MCF 10A (cell line): ENCODE measurements around the gene SUPT7L. TPM values are rescaled to one million over a fixed set of nuclear protein-coding genes. Genes with fewer than 3 reads are reported as not detected.
A peak's percentile ranks its signal among the peaks of the same experiment; 100 is the strongest.

Source experiments
- BruUV-seq: library from RNA; stranded (reverse); fragments of 400-500 nt; replicated peaks from 2 replicates; lab custom pipeline; 2021; lab: Mats Ljungman, UMichigan
- CTCF ChIA-PET: fragments of 300-600 bp; sonication (Branson Sonifier 250); formaldehyde crosslinking; extraction: SDS; loops from one replicate; lab custom pipeline; 2021; ENCODE audit warnings: antibody characterized with exemption, inconsistent platforms; lab: Yijun Ruan, JAX
- POLR2A ChIA-PET: fragments of 300-600, 350-650 bp; sonication (Branson Sonifier 250); formaldehyde crosslinking; extraction: SDS; loops from one replicate; lab custom pipeline; 2020; ENCODE audit warnings: antibody characterized with exemption, inconsistent platforms; lab: Yijun Ruan, JAX
- DNase-seq: peaks from one replicate; pipeline ENCODE4 v3.0.0-alpha.2; 2018; ENCODE audit not compliant: unreplicated experiment
- H3K27ac Mint-ChIP-seq: one replicate; pipeline ENCODE4 v1.8.0; 2022; ENCODE audit warnings: mild to moderate bottlenecking, low read depth, mixed read lengths; ENCODE audit not compliant: unreplicated experiment
- H3K27me3 Mint-ChIP-seq: one replicate; pipeline ENCODE4 v1.8.0; 2022; ENCODE audit warnings: mixed read lengths; ENCODE audit not compliant: insufficient read depth, unreplicated experiment
- H3K36me3 Mint-ChIP-seq: one replicate; pipeline ENCODE4 v1.8.0; 2022; ENCODE audit warnings: mild to moderate bottlenecking, moderate library complexity, mixed read lengths; ENCODE audit not compliant: insufficient read depth, unreplicated experiment
- H3K4me1 Mint-ChIP-seq: one replicate; pipeline ENCODE4 v1.8.0; 2022; ENCODE audit warnings: mixed read lengths; ENCODE audit not compliant: insufficient read depth, unreplicated experiment
- H3K4me3 Mint-ChIP-seq: one replicate; pipeline ENCODE4 v1.8.0; 2022; ENCODE audit warnings: mild to moderate bottlenecking, moderate library complexity, mixed read lengths; ENCODE audit not compliant: unreplicated experiment
- H3K9me3 Mint-ChIP-seq: one replicate; pipeline ENCODE4 v1.8.0; 2022; ENCODE audit warnings: mixed read lengths; ENCODE audit not compliant: unreplicated experiment
- intact Hi-C: fragments of 100-400 bp; cut with micrococcal nuclease; formaldehyde crosslinking; loops from 2 replicates; pipeline ENCODE4 v1.14.1; 2022
- total RNA-seq: library from RNA; stranded (reverse); gene quantifications from 2 replicates; pipeline ENCODE4 v1.2.3, GENCODE V29; 2022
- TF ChIP-seq, protein P1 (sequence below): fragments of 200-600 bp; IDR thresholded peaks from one replicate; pipeline ENCODE4 v1.8.0; 2022; ENCODE audit warnings: antibody characterized with exemption, mild to moderate bottlenecking; ENCODE audit not compliant: unreplicated experiment

The SUPT7L gene
- total RNA-seq, 1 experiment from 2014 or later: 36.4 TPM

- H3K4me1 Mint-ChIP-seq: no peaks in the 10 kb centered on the region
- peaks cover 94% of the 10 kb centered on the region for H3K36me3 Mint-ChIP-seq
- no peak overlapping the region for H3K27ac Mint-ChIP-seq
- DNase-seq: no peak
- no TSS peak for BruUV-seq
- H3K4me3 Mint-ChIP-seq: no peak overlapping the region
- POLR2A ChIA-PET: interaction anchor here (0.9 to 4.1 kb wide), 3 partner anchors 9 to 22 kb away, joined by 3 to 26 read pairs (median 3); partner anchors contain the start of genes SLC4A1AP and SUPT7L
- no peaks in the 10 kb centered on the region for H3K27me3 Mint-ChIP-seq
- CTCF ChIA-PET: interaction anchor here (0.6 to 2.8 kb wide), 4 partner anchors 9 to 265 kb away, joined by 3 to 13 read pairs (median 4); no protein-coding TSS in a partner anchor
- intact Hi-C loops: no loop called here
- no peaks in the 10 kb centered on the region for H3K9me3 Mint-ChIP-seq
- TF ChIP-seq, protein P1, sequence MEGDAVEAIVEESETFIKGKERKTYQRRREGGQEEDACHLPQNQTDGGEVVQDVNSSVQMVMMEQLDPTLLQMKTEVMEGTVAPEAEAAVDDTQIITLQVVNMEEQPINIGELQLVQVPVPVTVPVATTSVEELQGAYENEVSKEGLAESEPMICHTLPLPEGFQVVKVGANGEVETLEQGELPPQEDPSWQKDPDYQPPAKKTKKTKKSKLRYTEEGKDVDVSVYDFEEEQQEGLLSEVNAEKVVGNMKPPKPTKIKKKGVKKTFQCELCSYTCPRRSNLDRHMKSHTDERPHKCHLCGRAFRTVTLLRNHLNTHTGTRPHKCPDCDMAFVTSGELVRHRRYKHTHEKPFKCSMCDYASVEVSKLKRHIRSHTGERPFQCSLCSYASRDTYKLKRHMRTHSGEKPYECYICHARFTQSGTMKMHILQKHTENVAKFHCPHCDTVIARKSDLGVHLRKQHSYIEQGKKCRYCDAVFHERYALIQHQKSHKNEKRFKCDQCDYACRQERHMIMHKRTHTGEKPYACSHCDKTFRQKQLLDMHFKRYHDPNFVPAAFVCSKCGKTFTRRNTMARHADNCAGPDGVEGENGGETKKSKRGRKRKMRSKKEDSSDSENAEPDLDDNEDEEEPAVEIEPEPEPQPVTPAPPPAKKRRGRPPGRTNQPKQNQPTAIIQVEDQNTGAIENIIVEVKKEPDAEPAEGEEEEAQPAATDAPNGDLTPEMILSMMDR: no peak
Observed at GRCh38 chr2:27672723-27673486, 9.5 kb upstream of the SUPT7L start.

GRCh38 chr2:27671235-27671634 lies 7.8 kb upstream of the SUPT7L start:
- intact Hi-C loops: no loop called here
- CTCF ChIA-PET: no interaction called here
- Mint-ChIP-seq H3K27me3 (no peaks in the 10 kb centered on the region), H3K36me3 (peaks cover 93% of the 10 kb centered on the region), H3K27ac (no peak overlapping the region), H3K9me3 (no peaks in the 10 kb centered on the region), H3K4me1 (peaks cover 4% of the 10 kb centered on the region), H3K4me3 (no peak overlapping the region)
- no peak for DNase-seq
- POLR2A ChIA-PET: interaction anchor here (1.1 kb wide), 1 partner anchor 10 kb away, joined by 3 read pairs; no protein-coding TSS in a partner anchor
- TF ChIP-seq, protein P1: no peak
- BruUV-seq: no TSS peak

DNA sequence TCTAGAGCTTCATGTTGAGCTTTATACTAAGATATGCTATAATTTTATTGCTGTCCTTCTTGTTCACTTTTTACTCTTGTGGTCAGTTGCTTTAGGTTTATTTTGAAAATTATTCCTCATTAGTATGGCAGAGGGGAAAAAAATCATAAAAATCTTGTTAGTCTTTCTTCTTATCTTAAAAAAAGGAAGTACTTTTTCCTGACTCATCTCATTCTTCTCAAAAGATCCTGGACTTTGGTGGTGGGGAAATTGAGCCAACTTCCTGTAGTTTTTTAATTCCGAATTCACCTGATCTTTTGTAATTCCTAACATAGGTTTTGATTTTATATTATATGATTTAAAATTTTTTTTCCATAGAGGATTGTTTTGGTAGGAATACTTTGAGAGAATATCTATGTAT lies 4.0 kb upstream of the SUPT7L start:
- DNase-seq: no peak
- Mint-ChIP-seq H3K4me1 (peaks cover 14% of the 10 kb centered on the region), H3K36me3 (peaks cover 73% of the 10 kb centered on the region), H3K27ac (no peak overlapping the region), H3K27me3 (no peaks in the 10 kb centered on the region), H3K9me3 (no peaks in the 10 kb centered on the region), H3K4me3 (no peak overlapping the region)
- ChIA-PET POLR2A (interaction anchor here (1.4 to 3.1 kb wide), 3 partner anchors 13 to 40 kb away, joined by 3 to 12 read pairs (median 6); no protein-coding TSS in a partner anchor), CTCF (interaction anchor here (5.6 kb wide), 1 partner anchor 15 kb away, joined by 41 read pairs; no protein-coding TSS in a partner anchor)
- intact Hi-C loops: no loop called here
- TF ChIP-seq, protein P1: no peak
- BruUV-seq: no TSS peak

DNA sequence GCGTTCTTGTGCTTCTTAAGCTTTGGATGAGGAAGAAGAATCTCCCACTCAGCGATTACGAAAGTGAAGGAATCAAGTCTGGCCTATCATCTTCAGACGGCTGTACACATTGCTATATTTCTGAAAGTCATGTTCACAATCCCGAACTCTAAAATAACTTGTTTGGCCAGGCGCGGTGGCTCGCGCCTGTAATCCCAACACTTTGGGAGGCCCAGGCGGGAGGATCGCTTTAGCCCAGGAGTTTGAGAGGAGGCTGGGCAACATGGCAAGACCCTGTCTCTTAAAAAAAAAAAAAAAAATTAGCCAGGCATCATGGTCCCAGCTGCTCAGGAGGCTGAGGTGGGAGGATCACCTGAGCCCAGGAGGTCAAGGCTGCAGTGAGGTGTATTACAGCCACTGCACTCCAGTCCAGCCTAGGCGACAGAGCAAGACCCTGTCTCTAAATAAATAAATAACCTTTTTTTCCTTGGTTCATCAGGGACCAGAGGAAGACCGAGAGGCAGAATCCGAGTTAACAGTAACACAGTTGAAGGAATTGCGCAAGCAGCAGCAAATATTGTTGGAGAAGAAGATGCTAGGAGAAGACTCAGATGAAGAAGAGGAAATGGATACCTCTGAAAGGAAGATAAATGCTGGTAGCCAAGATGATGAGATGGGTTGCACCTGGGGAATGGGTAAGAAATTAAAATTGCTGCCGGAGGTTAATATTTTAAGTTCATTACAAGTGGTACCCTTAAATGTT lies 1.4 kb upstream of the SUPT7L start:
- no TSS peak for BruUV-seq
- POLR2A ChIA-PET: interaction anchor here (1.5 to 3.4 kb wide), 7 partner anchors 10 to 294 kb away, joined by 4 to 27 read pairs (median 17); partner anchors contain the start of genes CCDC121, GPN1 and PPM1G
- intact Hi-C loops: no loop called here
- Mint-ChIP-seq H3K9me3 (no peaks in the 10 kb centered on the region), H3K27ac (peak overlapping the region; percentile 95), H3K4me1 (peaks cover 23% of the 10 kb centered on the region), H3K4me3 (peak overlapping the region; percentile 92), H3K36me3 (peaks cover 68% of the 10 kb centered on the region), H3K27me3 (no peaks in the 10 kb centered on the region)
- CTCF ChIA-PET: interaction anchor here (0.6 to 5.6 kb wide), 4 partner anchors 9 to 195 kb away, joined by 3 to 41 read pairs (median 4); no protein-coding TSS in a partner anchor
- TF ChIP-seq, protein P1: no peak
- DNase-seq: no peak
